ENCODE results near the gene BBS12.

GRCh38 chr4:122689972-122690371 is 42.5 kb upstream of the BBS12 start:
- TF ChIP-seq POLR2A (IDR thresholded peaks at IDR 0.05; ENCODE audit: low read depth), result no peak
- TF ChIP-seq CTCF (IDR thresholded peaks at IDR 0.05), result no peak
- no peak for TF ChIP-seq POLR2AphosphoS5 (IDR thresholded peaks at IDR 0.05)
- no peak for TF ChIP-seq EP300 (IDR thresholded peaks at IDR 0.05)

Measured in esophagus muscularis mucosa (tissue), 4 donors.